Measurements from ENCODE around the gene PSMC2.
"Not testable (repeated sequence)": the region's sequence is repeated elsewhere in the genome, so short reads cannot be mapped to it uniquely, and the experiment has no call there.

The PSMC2 gene

GRCh38 chr7:103389263-103389662 lies 41.8 kb downstream of the PSMC2 start:
- no peak overlapping the region for H3K27ac ChIP-seq
- TF ChIP-seq CTCF (IDR thresholded peaks at IDR 0.05): no peak
- no peak for TF ChIP-seq ZFX (IDR thresholded peaks at IDR 0.05; ENCODE audit: borderline replicate concordance)

GRCh38 chr7:103391150-103391549 lies 43.7 kb downstream of the PSMC2 start:
- TF ChIP-seq ZFX (IDR thresholded peaks at IDR 0.05; ENCODE audit: borderline replicate concordance) (no peak), CTCF (IDR thresholded peaks at IDR 0.05) (no peak)
- H3K27ac ChIP-seq: no peak overlapping the region

- H3K27ac ChIP-seq: no peak overlapping the region
- no peak for TF ChIP-seq CTCF (IDR thresholded peaks at IDR 0.05)
- no peak for TF ChIP-seq ZFX (IDR thresholded peaks at IDR 0.05; ENCODE audit: borderline replicate concordance)
These were observed 44.5 kb downstream of the PSMC2 start for GRCh38 chr7:103391976-103392375.

- no peak overlapping the region for H3K27ac ChIP-seq
- TF ChIP-seq CTCF (IDR thresholded peaks at IDR 0.05) (no peak), ZFX (IDR thresholded peaks at IDR 0.05; ENCODE audit: borderline replicate concordance) (no peak)
These were observed 47.1 kb downstream of the PSMC2 start for GRCh38 chr7:103394566-103394965.

GRCh38 chr7:103395071-103395470 lies 47.6 kb downstream of the PSMC2 start:
- no peak overlapping the region for H3K27ac ChIP-seq
- TF ChIP-seq ZFX (IDR thresholded peaks at IDR 0.05; ENCODE audit: borderline replicate concordance) (no peak), CTCF (IDR thresholded peaks at IDR 0.05) (no peak)

GRCh38 chr7:103396471-103396870 lies 49.0 kb downstream of the PSMC2 start:
- TF ChIP-seq CTCF (IDR thresholded peaks at IDR 0.05) (no peak), ZFX (IDR thresholded peaks at IDR 0.05; ENCODE audit: borderline replicate concordance) (no peak)

GRCh38 chr7:103398483-103399127 lies 51.2 kb downstream of the PSMC2 start:
- no peak overlapping the region for H3K27ac ChIP-seq
- TF ChIP-seq CTCF (IDR thresholded peaks at IDR 0.05): no peak
- no peak for TF ChIP-seq ZFX (IDR thresholded peaks at IDR 0.05; ENCODE audit: borderline replicate concordance)

More at GRCh38 chr7:103396471-103396870, 49.0 kb downstream of the PSMC2 start:
- no peak overlapping the region for H3K27ac ChIP-seq

GRCh38 chr7:103399687-103400086 lies 52.2 kb downstream of the PSMC2 start:
- not testable (repeated sequence) for H3K27ac ChIP-seq

- H3K27ac ChIP-seq: not testable (repeated sequence)
These were observed 58.6 kb downstream of the PSMC2 start for GRCh38 chr7:103405789-103406613.
